Skeletal muscle tissue (tissue), 4 donors: ENCODE data around the gene NFE2L2. TPM values are rescaled to one million over a fixed set of nuclear protein-coding genes. Genes with fewer than 3 reads are reported as not detected.
"Not testable (repeated sequence)": the region's sequence is repeated elsewhere in the genome, so short reads cannot be mapped to it uniquely, and the experiment has no call there.

Source experiments
- H3K27ac ChIP-seq: one replicate; pipeline ENCODE4 v1.7.0; 2013; ENCODE audit warnings: mild to moderate bottlenecking, low read depth, low read length, inconsistent platforms
- H3K27me3 ChIP-seq, 3 donors: one replicate each; pipeline ENCODE4 v1.7.0; 2013; ENCODE audit warnings: low read length in 3 of 3; ENCODE audit not compliant: control insufficient read depth in 3 of 3, insufficient read depth in 3 of 3
- H3K36me3 ChIP-seq, 3 donors: one replicate each; pipeline ENCODE4 v1.7.0; 2013; ENCODE audit warnings: low read length in 3 of 3; ENCODE audit not compliant: control insufficient read depth in 3 of 3, insufficient read depth in 3 of 3
- H3K4me1 ChIP-seq, 3 donors: one replicate each; pipeline ENCODE4 v1.7.0; 2013; ENCODE audit warnings: low read length in 3 of 3, mild to moderate bottlenecking in 3 of 3; ENCODE audit not compliant: control insufficient read depth in 3 of 3, insufficient read depth in 3 of 3
- H3K4me3 ChIP-seq, 3 donors: one replicate each; pipeline ENCODE4 v1.7.0; 2013; ENCODE audit warnings: low read length in 3 of 3
- H3K9ac ChIP-seq, 3 donors: one replicate each; pipeline ENCODE4 v1.7.0; 2013; ENCODE audit warnings: low read length in 3 of 3, mild to moderate bottlenecking in 3 of 3, moderate library complexity in 2 of 3, low read depth in 1 of 3
- H3K9me3 ChIP-seq, 3 donors: one replicate each; pipeline ENCODE4 v1.7.0; 2013; ENCODE audit warnings: low read length in 3 of 3; ENCODE audit not compliant: control insufficient read depth in 3 of 3
- total RNA-seq: library from RNA; depleted of rRNA; stranded (reverse); fragments of >200 nt; gene quantifications from one replicate; pipeline ENCODE4 v1.2.3, GENCODE V29; 2014
- donor health status: Osteomylitis.

Gene NFE2L2
- total RNA-seq, 1 donor from 2014 or later, result 21.4 TPM

DNA sequence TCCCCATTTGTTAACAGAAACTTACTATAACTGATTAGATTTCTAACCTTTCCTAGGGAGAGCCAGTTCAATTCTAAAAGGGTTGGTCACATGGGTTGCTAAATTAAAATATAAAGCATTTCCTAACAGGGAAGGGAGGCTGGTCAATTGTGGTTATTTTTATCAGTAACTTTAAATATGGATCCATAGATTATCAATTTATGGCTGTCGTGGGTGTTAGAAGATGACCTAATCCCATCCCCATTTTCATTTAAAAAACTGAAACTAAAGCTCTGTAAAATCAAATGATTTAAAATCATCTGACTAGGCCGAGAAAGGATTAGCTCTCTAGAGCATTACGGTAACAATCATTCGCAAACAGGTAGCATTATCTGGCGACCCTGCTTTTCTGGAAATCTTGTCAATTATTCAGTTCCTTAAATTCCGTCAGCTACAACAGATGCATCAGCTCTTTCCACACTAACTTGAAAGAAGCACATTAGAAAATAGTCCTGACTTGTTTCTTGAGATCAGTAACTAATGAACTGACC is 52.9 kb downstream of the NFE2L2 start:
- Histone ChIP-seq H3K9ac (peak overlapping the region; percentile 90 to 98 (median 94)), H3K27ac (peak overlapping the region; percentile 100), H3K4me1 (peaks cover 26 to 36% (median 35%) of the 10 kb centered on the region in 3 donors), H3K27me3 (no peaks in the 10 kb centered on the region), H3K9me3 (no peaks in the 10 kb centered on the region), H3K4me3 (peak overlapping the region; percentile 78 to 85 (median 81)), H3K36me3 (peaks cover 8 to 13% (median 8%) of the 10 kb centered on the region in 3 donors)

DNA sequence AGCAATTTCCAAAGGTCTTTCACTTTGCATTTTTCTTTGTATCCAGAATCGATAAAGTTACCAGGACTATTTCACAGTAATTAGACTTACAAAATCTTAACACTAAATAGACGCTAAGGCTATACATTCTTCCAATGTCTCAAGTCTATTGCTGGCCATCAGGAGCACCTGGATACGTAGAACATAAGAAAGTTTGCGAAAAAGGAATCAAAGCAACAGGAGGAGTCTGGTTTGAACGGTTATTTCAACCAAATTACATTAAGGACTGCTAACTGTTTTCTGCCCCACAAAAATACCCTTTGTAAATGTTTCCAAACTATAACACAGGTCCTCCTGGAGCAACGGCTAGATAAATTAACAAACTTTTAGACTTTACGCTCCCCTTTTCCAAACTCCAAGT is 53.4 kb downstream of the NFE2L2 start:
- peak overlapping the region; percentile 90 to 98 (median 94) for H3K9ac ChIP-seq
- no peaks in the 10 kb centered on the region for H3K27me3 ChIP-seq
- H3K9me3 ChIP-seq, result no peaks in the 10 kb centered on the region
- peaks cover 3 to 8% (median 3%) of the 10 kb centered on the region in 3 donors for H3K36me3 ChIP-seq
- H3K4me1 ChIP-seq, result peaks cover 22 to 31% (median 30%) of the 10 kb centered on the region in 3 donors
- H3K27ac ChIP-seq, result peak overlapping the region; percentile 100
- H3K4me3 ChIP-seq, result peak overlapping the region; percentile 78 to 85 (median 81)

DNA sequence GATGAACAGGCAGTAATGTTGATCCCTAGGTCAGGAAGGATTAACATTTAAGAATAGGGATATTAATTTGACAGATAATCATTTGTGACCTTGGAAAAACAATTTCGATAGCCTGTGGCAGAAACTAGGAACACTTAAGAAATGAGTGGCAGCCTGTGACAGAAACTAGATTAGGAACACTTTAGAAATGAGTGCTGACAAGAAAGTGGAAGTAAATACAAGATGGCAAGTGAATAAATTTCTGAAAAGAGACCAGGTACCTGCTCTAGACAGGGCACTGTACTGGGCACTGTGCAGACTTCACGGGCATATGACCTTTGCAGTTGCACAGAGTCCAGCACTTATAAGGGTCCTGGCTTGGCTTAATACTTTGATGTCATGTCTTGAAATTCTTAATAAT is 57.4 kb downstream of the NFE2L2 start:
- peaks cover 8 to 15% (median 12%) of the 10 kb centered on the region in 3 donors for H3K4me1 ChIP-seq
- H3K4me3 ChIP-seq, result no peak overlapping the region
- no peak overlapping the region for H3K9ac ChIP-seq
- no peaks in the 10 kb centered on the region for H3K27me3 ChIP-seq
- H3K36me3 ChIP-seq, result no peaks in the 10 kb centered on the region
- no peak overlapping the region for H3K27ac ChIP-seq
- no peaks in the 10 kb centered on the region for H3K9me3 ChIP-seq

DNA sequence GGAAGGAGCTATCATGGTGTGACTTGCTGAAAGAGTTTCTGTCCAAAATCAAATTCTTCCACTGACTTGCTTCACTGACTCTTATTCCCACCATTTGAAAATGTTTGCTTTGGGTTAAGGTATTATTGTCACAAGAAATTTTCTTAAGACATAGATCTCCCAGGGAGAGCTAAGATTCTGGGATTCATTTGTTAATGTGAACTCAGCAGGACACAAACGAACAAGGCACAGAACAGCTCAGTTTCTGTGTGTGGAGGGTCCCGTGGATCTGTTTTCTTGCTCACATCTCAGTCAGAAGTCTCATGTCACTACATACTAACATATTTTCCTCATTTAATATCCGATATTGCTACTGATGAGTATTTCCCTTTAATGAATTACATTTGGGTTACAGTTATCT is 60.1 kb downstream of the NFE2L2 start:
- no peak overlapping the region for H3K27ac ChIP-seq
- H3K9me3 ChIP-seq, result no peaks in the 10 kb centered on the region
- no peaks in the 10 kb centered on the region for H3K27me3 ChIP-seq
- H3K4me1 ChIP-seq, result no peaks in the 10 kb centered on the region
- H3K36me3 ChIP-seq, result no peaks in the 10 kb centered on the region
- H3K4me3 ChIP-seq, result no peak overlapping the region
- no peak overlapping the region for H3K9ac ChIP-seq

DNA sequence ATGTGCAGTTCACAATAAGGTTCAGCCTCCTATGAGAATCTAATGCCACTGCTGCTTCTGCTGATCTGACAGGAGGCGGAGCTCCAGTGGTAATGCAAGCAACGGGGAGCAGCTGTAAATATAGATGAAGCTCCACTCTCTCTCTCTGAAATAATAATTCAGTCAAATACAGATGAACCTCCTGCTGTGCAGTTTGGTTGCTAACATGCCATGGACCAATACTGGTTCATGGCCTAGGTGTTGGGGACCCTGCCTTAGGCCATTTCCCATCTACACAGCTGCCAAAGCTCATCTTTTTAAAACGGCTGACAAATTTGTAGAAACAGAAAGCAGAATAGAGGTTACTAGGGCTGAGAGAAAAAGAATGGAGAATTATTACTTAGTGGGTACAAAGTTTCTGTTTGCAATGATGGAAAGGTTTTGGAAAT is 62.6 kb downstream of the NFE2L2 start:
- H3K4me3 ChIP-seq, result no peak overlapping the region
- no peaks in the 10 kb centered on the region for H3K27me3 ChIP-seq
- H3K27ac ChIP-seq, result no peak overlapping the region
- no peaks in the 10 kb centered on the region for H3K9me3 ChIP-seq
- no peaks in the 10 kb centered on the region for H3K36me3 ChIP-seq
- H3K9ac ChIP-seq, result no peak overlapping the region
- H3K4me1 ChIP-seq, result no peaks in the 10 kb centered on the region

DNA sequence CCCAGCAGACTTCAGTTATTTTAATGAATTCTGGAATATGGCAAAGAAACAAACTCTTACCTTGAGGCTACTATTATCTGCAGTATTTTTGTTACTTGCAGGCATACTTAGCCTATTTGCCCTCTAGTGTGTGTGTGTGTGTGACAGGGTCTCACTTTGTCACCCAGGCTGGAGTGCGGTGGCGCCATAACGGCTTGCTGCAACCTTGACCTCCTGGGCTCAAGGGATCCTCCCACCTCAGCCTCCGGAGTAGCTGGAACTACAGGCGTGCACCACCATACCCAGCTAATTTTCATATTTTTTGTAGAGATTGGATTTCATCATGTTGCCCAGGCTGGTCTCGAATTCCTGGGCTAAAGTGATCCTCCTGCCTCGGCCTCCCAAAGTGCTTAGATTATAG is 64.1 kb downstream of the NFE2L2 start:
- H3K9ac ChIP-seq, H3K27me3 ChIP-seq: not testable (repeated sequence)

DNA sequence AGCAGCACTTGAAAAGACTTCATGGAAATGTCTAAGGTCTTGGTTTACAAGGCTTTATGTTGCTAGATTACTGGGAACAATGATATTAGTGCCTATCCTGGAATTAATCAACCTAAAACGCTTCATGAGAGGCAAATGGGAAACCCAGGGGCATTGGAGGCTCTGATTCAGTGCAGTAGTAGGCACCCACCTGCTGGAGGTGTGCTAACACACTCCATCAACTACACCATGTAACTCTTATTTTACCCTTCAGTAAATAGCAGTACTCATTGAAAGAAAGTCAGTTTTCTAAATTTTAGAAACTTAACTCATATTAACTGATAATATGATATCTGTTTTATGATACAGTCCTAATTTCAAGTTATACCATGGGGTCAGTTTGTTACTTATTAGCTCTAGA is 69.3 kb downstream of the NFE2L2 start:
- no peak overlapping the region for H3K27ac ChIP-seq
- H3K9me3 ChIP-seq, result no peaks in the 10 kb centered on the region
- H3K36me3 ChIP-seq, result no peaks in the 10 kb centered on the region
- H3K4me1 ChIP-seq, result no peaks in the 10 kb centered on the region
- H3K27me3 ChIP-seq, result no peaks in the 10 kb centered on the region
- no peak overlapping the region for H3K9ac ChIP-seq
- no peak overlapping the region for H3K4me3 ChIP-seq

More for the DNA sequence above, 64.1 kb downstream of the NFE2L2 start:
- H3K36me3 ChIP-seq, H3K4me1 ChIP-seq, H3K9me3 ChIP-seq, H3K4me3 ChIP-seq, H3K27ac ChIP-seq: not testable (repeated sequence)

DNA sequence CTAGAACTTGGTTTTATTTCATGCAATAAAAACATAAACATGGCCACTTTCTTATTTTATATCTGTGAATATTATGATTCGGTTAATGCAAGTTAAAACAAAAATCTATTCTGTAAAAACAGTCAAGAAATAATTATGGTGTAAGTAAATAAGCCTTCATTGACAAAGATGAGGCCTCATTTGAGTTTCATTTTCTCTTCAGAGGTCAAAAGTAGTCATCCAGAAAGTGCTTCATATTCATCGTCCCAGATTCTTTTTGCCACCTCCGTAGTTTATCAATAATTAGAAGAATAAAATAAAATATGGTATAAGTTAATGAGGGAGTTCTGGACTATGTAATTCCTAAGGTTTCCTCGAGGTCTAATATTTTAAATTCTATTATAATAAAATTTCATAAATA is 71.3 kb downstream of the NFE2L2 start:
- no peaks in the 10 kb centered on the region for H3K36me3 ChIP-seq
- no peaks in the 10 kb centered on the region for H3K27me3 ChIP-seq
- H3K9ac ChIP-seq, result no peak overlapping the region
- H3K27ac ChIP-seq, result no peak overlapping the region
- H3K4me3 ChIP-seq, result no peak overlapping the region
- H3K4me1 ChIP-seq, result no peaks in the 10 kb centered on the region
- no peaks in the 10 kb centered on the region for H3K9me3 ChIP-seq

DNA sequence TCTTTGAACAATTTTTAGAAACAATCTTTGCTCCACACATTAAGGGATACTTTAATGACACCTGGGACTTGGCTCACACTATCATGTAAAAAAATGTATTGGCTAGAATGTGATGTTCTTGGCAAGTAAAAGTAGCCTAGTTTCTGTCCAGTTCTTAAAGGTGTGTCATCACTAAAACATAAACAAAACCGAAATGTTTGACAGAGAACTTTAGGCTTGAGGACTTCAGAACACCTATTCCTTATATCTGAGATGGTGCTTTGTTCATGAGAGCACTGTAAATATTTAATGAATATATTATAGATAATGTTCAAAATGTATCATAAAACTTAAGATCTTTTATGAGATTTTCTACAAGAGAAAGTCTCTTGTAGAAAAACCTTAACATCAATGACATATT is 71.7 kb downstream of the NFE2L2 start:
- no peak overlapping the region for H3K9ac ChIP-seq
- no peak overlapping the region for H3K27ac ChIP-seq
- no peaks in the 10 kb centered on the region for H3K9me3 ChIP-seq
- no peak overlapping the region for H3K4me3 ChIP-seq
- H3K27me3 ChIP-seq, result no peaks in the 10 kb centered on the region
- H3K36me3 ChIP-seq, result no peaks in the 10 kb centered on the region
- H3K4me1 ChIP-seq, result peaks cover 0 to 1% (median 0%) of the 10 kb centered on the region in 3 donors

DNA sequence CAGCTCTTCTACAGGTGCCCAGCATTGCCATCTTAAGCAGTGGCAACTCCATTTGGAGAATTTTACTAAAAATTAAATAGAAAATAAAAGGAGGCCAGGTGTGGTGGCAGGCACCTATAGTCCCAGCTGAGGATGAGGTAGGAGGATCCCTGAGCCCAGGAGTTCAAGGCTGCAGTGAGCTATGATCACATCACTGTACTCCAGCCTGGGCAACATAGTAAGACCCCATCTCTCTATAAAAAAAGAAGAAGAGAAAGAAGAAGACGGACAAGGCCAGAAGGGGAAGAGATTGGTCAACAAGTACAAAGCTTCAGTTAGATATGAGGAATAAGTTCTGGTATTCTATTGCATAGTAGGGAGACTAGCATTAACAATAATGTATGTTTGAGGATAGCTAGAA is 73.6 kb downstream of the NFE2L2 start:
- no peak overlapping the region for H3K4me3 ChIP-seq

More for the DNA sequence above, 73.6 kb downstream of the NFE2L2 start:
- no peak overlapping the region for H3K9ac ChIP-seq
- peaks cover 0 to 5% (median 0%) of the 10 kb centered on the region in 3 donors for H3K4me1 ChIP-seq
- no peaks in the 10 kb centered on the region for H3K9me3 ChIP-seq
- H3K36me3 ChIP-seq, result no peaks in the 10 kb centered on the region
- H3K27me3 ChIP-seq, result no peaks in the 10 kb centered on the region
- H3K27ac ChIP-seq, result no peak overlapping the region
